Smooth muscle cell (in vitro differentiated cells): ENCODE data around the gene CCDC80. TPM values are rescaled to one million over a fixed set of nuclear protein-coding genes. Genes with fewer than 3 reads are reported as not detected.

Source experiments
- DNase-seq: peaks from one replicate; lab custom pipeline; 2025; ENCODE audit not compliant: unreplicated experiment; lab: John Stamatoyannopoulos, UW
- H2AFZ ChIP-seq: fragments of 200-600 bp; sonication (generic); 2 replicates; pipeline ENCODE4 v1.6.0; 2016; ENCODE audit warnings: antibody characterized with exemption, low read depth, mild to moderate bottlenecking
- H3F3A ChIP-seq: fragments of 200-600 bp; sonication (generic); 2 replicates; pipeline ENCODE4 v1.6.0; 2017; ENCODE audit warnings: antibody characterized with exemption, low read depth
- H3K27ac ChIP-seq: fragments of 200-600 bp; sonication (generic); 2 replicates; pipeline ENCODE4 v1.5.1; 2016; ENCODE audit warnings: low read depth, mild to moderate bottlenecking
- H3K27me3 ChIP-seq: fragments of 200-600 bp; sonication (generic); 2 replicates; pipeline ENCODE4 v1.6.1; 2016; ENCODE audit warnings: low read depth, mild to moderate bottlenecking
- H3K36me3 ChIP-seq: fragments of 200-600 bp; sonication (generic); 2 replicates; pipeline ENCODE4 v1.5.1; 2016; ENCODE audit warnings: low read depth
- H3K4me1 ChIP-seq: fragments of 200-600 bp; sonication (generic); 2 replicates; pipeline ENCODE4 v1.5.1; 2016; ENCODE audit warnings: low read depth
- H3K4me2 ChIP-seq: fragments of 200-600 bp; sonication (generic); 2 replicates; pipeline ENCODE4 v1.6.0; 2016; ENCODE audit warnings: mild to moderate bottlenecking
- H3K4me3 ChIP-seq: fragments of 200-600 bp; sonication (generic); 2 replicates; pipeline ENCODE4 v1.5.1; 2016; ENCODE audit warnings: mild to moderate bottlenecking
- H3K79me2 ChIP-seq: fragments of 200-600 bp; sonication (generic); 2 replicates; pipeline ENCODE4 v1.6.0; 2016; ENCODE audit warnings: low read depth, mild to moderate bottlenecking
- H3K9ac ChIP-seq: fragments of 200-600 bp; sonication (generic); 2 replicates; pipeline ENCODE4 v1.6.0; 2016; ENCODE audit warnings: low read depth
- H3K9me3 ChIP-seq: fragments of 200-600 bp; sonication (generic); replicated peaks from 2 replicates; pipeline ENCODE4 v1.5.1; 2016; ENCODE audit warnings: low read depth
- H4K20me1 ChIP-seq: fragments of 200-600 bp; sonication (generic); 2 replicates; pipeline ENCODE4 v1.6.0; 2016; ENCODE audit warnings: low read depth
- CTCF ChIP-seq: fragments of 200-600 bp; sonication (generic); IDR thresholded peaks from 2 replicates; pipeline ENCODE4 v1.5.1; 2017; ENCODE audit warnings: borderline replicate concordance, mild to moderate bottlenecking, antibody characterized with exemption; ENCODE audit not compliant: insufficient read depth, poor library complexity, severe bottlenecking
- WGBS: methylation state at CpG from one replicate; pipeline ENCODE4 v1.1.7; 2016; ENCODE audit warnings: low lambda C conversion rate; 5-methylcytosine and 5-hydroxymethylcytosine counted together
- polyA plus RNA-seq: library from polyadenylated mRNA; unstranded; fragments of >200 nt; fragmentation: Nextera tagmentation; extraction: Ambion mirVana; gene quantifications from 2 replicates; pipeline ENCODE4 v1.2.1, GENCODE V29; 2016
- total RNA-seq: library from RNA; depleted of rRNA; stranded (reverse); fragments of >200 nt; gene quantifications from 2 replicates; pipeline ENCODE4 v1.2.3, GENCODE V29; 2014

The CCDC80 gene
- total and polyA plus RNA-seq, 2 experiments from 2014 or later, result 67.9 to 159 TPM

- H3F3A ChIP-seq, result peaks cover 5% of the 10 kb centered on the region
- no peaks in the 10 kb centered on the region for H3K9me3 ChIP-seq
- H4K20me1 ChIP-seq, result no peaks in the 10 kb centered on the region
- no peaks in the 10 kb centered on the region for H3K27me3 ChIP-seq
- no peaks in the 10 kb centered on the region for H3K79me2 ChIP-seq
- no peaks in the 10 kb centered on the region for H3K36me3 ChIP-seq
- H3K4me2 ChIP-seq, result peak overlapping the region; percentile 1
- no peaks in the 10 kb centered on the region for H3K4me1 ChIP-seq
- no peak overlapping the region for H2AFZ ChIP-seq
- no peak overlapping the region for H3K27ac ChIP-seq
- TF ChIP-seq CTCF, result no peak
- no peak for DNase-seq
- no peak overlapping the region for H3K9ac ChIP-seq
- no peak overlapping the region for H3K4me3 ChIP-seq
Measured at GRCh38 chr3:112602217-112602838, 38.6 kb downstream of the CCDC80 start.

- no peak overlapping the region for H3K9ac ChIP-seq
- no peak for TF ChIP-seq CTCF
- H3K4me3 ChIP-seq, result no peak overlapping the region
- H3K79me2 ChIP-seq, result no peaks in the 10 kb centered on the region
- no peak overlapping the region for H3K4me2 ChIP-seq
- DNase-seq, result no peak
- H3K27ac ChIP-seq, result no peak overlapping the region
- H3F3A ChIP-seq, result peaks cover 2% of the 10 kb centered on the region
- H3K9me3 ChIP-seq, result no peaks in the 10 kb centered on the region
- H2AFZ ChIP-seq, result no peak overlapping the region
- H4K20me1 ChIP-seq, result no peaks in the 10 kb centered on the region
- H3K27me3 ChIP-seq, result no peaks in the 10 kb centered on the region
- peaks cover 4% of the 10 kb centered on the region for H3K36me3 ChIP-seq
- no peaks in the 10 kb centered on the region for H3K4me1 ChIP-seq
Measured at GRCh38 chr3:112598731-112599130, 42.2 kb downstream of the CCDC80 start.

GRCh38 chr3:112597945-112598344, 43.0 kb downstream of the CCDC80 start:
- WGBS, result 96% methylated on average over 2 of the region's 2 CpGs
- H4K20me1 ChIP-seq, result no peaks in the 10 kb centered on the region
- H3K4me1 ChIP-seq, result no peaks in the 10 kb centered on the region
- H3K36me3 ChIP-seq, result peaks cover 4% of the 10 kb centered on the region
- H3K79me2 ChIP-seq, result no peaks in the 10 kb centered on the region
- no peak overlapping the region for H3K4me3 ChIP-seq
- no peak for TF ChIP-seq CTCF
- no peaks in the 10 kb centered on the region for H3K27me3 ChIP-seq
- no peak overlapping the region for H3K9ac ChIP-seq
- no peak overlapping the region for H3K27ac ChIP-seq
- no peak for DNase-seq
- no peaks in the 10 kb centered on the region for H3F3A ChIP-seq
- H3K4me2 ChIP-seq, result no peak overlapping the region
- no peak overlapping the region for H2AFZ ChIP-seq
- no peaks in the 10 kb centered on the region for H3K9me3 ChIP-seq

GRCh38 chr3:112594856-112595255, 46.1 kb downstream of the CCDC80 start:
- no peak overlapping the region for H2AFZ ChIP-seq
- no peaks in the 10 kb centered on the region for H3K9me3 ChIP-seq
- no peaks in the 10 kb centered on the region for H4K20me1 ChIP-seq
- H3K9ac ChIP-seq, result no peak overlapping the region
- no peaks in the 10 kb centered on the region for H3K27me3 ChIP-seq
- DNase-seq, result no peak
- peaks cover 5% of the 10 kb centered on the region for H3K36me3 ChIP-seq
- no peaks in the 10 kb centered on the region for H3F3A ChIP-seq
- H3K4me2 ChIP-seq, result no peak overlapping the region
- H3K27ac ChIP-seq, result no peak overlapping the region
- no peak overlapping the region for H3K4me3 ChIP-seq
- H3K79me2 ChIP-seq, result no peaks in the 10 kb centered on the region
- H3K4me1 ChIP-seq, result no peaks in the 10 kb centered on the region
- TF ChIP-seq CTCF, result no peak
- 85% methylated on average over 2 of the region's 2 CpGs for WGBS
